NB4 (cell line): Measurements from ENCODE around the gene BSPRY.

ENCODE experiments used
- DNase-seq: peaks from one replicate; pipeline ENCODE4 v3.0.0; 2010; ENCODE audit warnings: low read depth
- H3K4me3 ChIP-seq: one replicate; pipeline ENCODE4 v1.5.1; 2011; ENCODE audit warnings: mild to moderate bottlenecking, low read depth, low read length, moderate library complexity
- CTCF ChIP-seq: IDR thresholded peaks from one replicate; pipeline ENCODE4 v1.5.1; 2012; ENCODE audit warnings: low read depth, low read length
- MAX ChIP-seq: IDR thresholded peaks from 2 replicates; pipeline ENCODE4 v1.6.1; 2011; ENCODE audit warnings: low read depth, low read length
- MYC ChIP-seq: IDR thresholded peaks from 2 replicates; pipeline ENCODE4 v1.6.1; 2011; ENCODE audit warnings: low read depth, low read length
- POLR2A ChIP-seq: IDR thresholded peaks from 2 replicates; pipeline ENCODE4 v1.6.1; 2011; ENCODE audit warnings: mild to moderate bottlenecking; ENCODE audit not compliant: insufficient read length; ENCODE audit errors: extremely low read depth

BSPRY gene

DNA sequence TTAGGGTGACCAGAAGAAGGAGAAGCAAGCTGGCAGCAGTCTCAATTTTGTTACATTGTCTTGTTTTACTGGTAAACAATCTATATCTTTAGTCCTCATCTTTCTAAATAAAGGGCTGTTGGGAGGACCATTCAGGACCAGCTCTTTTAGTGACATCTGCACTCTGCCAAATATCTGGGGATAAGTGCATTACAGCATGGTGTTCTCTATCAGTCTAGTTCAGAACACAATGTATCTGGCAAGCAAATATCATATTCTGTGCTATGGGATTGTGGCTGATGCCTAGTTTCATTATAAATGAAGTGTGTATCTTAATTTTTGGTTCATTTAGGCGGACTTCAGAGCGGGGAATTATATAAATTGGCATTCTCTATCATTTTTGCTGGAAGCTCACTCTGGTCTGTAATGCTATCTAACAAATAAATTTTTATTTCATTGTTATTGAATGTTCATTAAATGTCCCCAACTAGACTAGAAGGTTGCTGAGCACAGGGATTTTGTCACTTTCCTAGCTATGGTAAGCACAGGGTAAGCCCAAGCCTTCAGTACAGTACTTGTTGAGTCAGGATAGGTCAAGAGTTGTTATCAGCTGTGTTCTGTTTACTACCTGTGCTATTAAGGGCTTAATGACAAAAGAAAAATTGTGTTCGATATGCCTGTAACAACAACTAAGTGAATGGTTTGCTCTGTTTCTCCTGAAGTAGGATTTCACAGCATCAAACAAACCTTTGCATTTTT, 21.1 kb upstream of the BSPRY start:
- TF ChIP-seq CTCF (no peak), MYC (no peak), POLR2A (no peak), MAX (no peak)
- no peak overlapping the region for H3K4me3 ChIP-seq
- DNase-seq, result no peak

- no peak for DNase-seq
- no peak overlapping the region for H3K4me3 ChIP-seq
- TF ChIP-seq MAX, result no peak
- TF ChIP-seq CTCF, result no peak
- no peak for TF ChIP-seq POLR2A
- no peak for TF ChIP-seq MYC
These were observed 17.6 kb upstream of the BSPRY start for GRCh38 chr9:113331780-113332179.

- no peak for TF ChIP-seq CTCF
- DNase-seq, result no peak
- no peak overlapping the region for H3K4me3 ChIP-seq
These were observed 11.6 kb upstream of the BSPRY start for GRCh38 chr9:113337714-113338113.

DNA sequence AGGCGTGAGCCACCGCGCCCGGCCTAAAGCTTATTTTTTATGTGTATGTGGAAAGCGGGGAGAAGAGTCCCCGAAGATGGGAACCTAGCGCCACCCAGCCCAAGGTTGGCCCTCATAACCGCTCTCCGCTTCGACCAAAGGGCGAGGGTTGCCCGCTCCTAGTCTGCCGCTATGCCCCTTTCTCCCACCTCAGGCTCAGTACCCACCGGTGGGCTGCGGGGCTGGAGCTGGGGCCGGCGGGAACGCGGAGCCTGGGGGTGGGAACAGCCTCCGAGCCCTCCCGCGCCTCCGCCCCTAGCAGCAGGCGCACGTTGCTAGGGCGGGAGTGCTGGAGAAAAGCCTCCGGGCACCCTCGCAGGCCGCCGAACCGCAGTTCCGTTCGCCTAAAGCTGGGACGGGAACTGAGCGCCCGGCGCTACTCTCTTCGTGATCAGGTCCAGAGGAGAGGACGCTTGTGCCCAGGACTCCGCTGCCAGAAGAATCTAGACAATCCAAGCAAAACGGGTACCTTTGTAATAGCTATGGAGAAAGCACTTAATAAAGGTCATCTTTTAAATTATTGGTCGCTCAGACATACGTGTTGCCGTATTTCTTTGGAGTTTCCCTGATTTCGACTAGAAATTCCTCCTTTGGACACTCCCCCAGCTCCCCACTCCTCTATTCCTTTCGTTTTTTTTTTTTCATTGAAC, 9.2 kb upstream of the BSPRY start, which contains the start of gene WDR31:
TSS of gene WDR31 (minus strand) at position 265 of the 689 bp plus-strand sequence. CDS start 8,253 bp downstream, outside the sequence.
- peak within 1 kb of the TSS; percentile 79 for H3K4me3 ChIP-seq
- TF ChIP-seq MYC (peak; percentile 96), MAX (peak; percentile 83), CTCF (no peak), POLR2A (peak; percentile 71)
- peak; percentile 91 for DNase-seq

GRCh38 chr9:113341712-113342410, 7.5 kb upstream of the BSPRY start:
- H3K4me3 ChIP-seq, result no peak overlapping the region
- TF ChIP-seq CTCF (no peak), MYC (no peak), MAX (no peak)
- DNase-seq, result no peak
